ENCODE measurements around the gene HBZ.

DNA sequence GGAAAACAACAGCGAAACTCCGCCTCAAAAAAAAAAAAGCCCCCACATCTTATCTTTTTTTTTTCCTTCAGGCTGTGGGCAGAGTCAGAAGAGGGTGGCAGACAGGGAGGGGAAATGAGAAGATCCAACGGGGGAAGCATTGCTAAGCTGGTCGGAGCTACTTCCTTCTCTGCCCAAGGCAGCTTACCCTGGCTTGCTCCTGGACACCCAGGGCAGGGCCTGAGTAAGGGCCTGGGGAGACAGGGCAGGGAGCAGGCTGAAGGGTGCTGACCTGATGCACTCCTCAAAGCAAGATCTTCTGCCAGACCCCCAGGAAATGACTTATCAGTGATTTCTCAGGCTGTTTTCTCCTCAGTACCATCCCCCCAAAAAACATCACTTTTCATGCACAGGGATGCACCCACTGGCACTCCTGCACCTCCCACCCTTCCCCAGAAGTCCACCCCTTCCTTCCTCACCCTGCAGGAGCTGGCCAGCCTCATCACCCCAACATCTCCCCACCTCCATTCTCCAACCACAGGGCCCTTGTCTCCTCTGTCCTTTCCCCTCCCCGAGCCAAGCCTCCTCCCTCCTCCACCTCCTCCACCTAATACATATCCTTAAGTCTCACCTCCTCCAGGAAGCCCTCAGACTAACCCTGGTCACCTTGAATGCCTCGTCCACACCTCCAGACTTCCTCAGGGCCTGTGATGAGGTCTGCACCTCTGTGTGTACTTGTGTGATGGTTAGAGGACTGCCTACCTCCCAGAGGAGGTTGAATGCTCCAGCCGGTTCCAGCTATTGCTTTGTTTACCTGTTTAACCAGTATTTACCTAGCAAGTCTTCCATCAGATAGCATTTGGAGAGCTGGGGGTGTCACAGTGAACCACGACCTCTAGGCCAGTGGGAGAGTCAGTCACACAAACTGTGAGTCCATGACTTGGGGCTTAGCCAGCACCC, 22.8 kb downstream of the HBZ start:
- TF ChIP-seq, protein P1, sequence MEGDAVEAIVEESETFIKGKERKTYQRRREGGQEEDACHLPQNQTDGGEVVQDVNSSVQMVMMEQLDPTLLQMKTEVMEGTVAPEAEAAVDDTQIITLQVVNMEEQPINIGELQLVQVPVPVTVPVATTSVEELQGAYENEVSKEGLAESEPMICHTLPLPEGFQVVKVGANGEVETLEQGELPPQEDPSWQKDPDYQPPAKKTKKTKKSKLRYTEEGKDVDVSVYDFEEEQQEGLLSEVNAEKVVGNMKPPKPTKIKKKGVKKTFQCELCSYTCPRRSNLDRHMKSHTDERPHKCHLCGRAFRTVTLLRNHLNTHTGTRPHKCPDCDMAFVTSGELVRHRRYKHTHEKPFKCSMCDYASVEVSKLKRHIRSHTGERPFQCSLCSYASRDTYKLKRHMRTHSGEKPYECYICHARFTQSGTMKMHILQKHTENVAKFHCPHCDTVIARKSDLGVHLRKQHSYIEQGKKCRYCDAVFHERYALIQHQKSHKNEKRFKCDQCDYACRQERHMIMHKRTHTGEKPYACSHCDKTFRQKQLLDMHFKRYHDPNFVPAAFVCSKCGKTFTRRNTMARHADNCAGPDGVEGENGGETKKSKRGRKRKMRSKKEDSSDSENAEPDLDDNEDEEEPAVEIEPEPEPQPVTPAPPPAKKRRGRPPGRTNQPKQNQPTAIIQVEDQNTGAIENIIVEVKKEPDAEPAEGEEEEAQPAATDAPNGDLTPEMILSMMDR (conservative IDR thresholded peaks at IDR 0.05 in 1 of 2, IDR thresholded peaks at IDR 0.05 in 1 of 2; ENCODE audit: low read depth in 1 of 2, low read length in 2 of 2), result no peak
- TF ChIP-seq EZH2 (IDR thresholded peaks at IDR 0.05; ENCODE audit: low read length, missing control alignments), result no peak
